Neural cell (in vitro differentiated cells): ENCODE measurements around the gene RBAK.

Experiments
- EP300 ChIP-seq: fragments of 450-650 bp; conservative IDR thresholded peaks from 2 replicates; pipeline ENCODE4 v1.6.1; 2014; ENCODE audit warnings: antibody characterized with exemption, mild to moderate bottlenecking, moderate library complexity; ENCODE audit not compliant: poor library complexity, severe bottlenecking
- EZH2 ChIP-seq: fragments of 200-600, 300-800 bp; shearing (Covaris generic), sonication (generic); IDR thresholded peaks from 2 replicates; pipeline ENCODE4 v1.6.1; 2014; ENCODE audit warnings: antibody characterized with exemption, low read length, borderline replicate concordance, mild to moderate bottlenecking; ENCODE audit not compliant: insufficient read depth, poor library complexity, severe bottlenecking
- MXI1 ChIP-seq: fragments of 450-650 bp; conservative IDR thresholded peaks from 2 replicates; pipeline ENCODE4 v1.6.1; 2014; ENCODE audit warnings: antibody characterized with exemption, mild to moderate bottlenecking; ENCODE audit not compliant: poor library complexity, severe bottlenecking
- POLR2AphosphoS5 ChIP-seq: IDR thresholded peaks from 2 replicates; pipeline ENCODE4 v1.6.1; 2012
- RAD21 ChIP-seq: fragments of 450-650 bp; conservative IDR thresholded peaks from 2 replicates; pipeline ENCODE4 v1.6.1; 2014; ENCODE audit warnings: antibody characterized with exemption, mild to moderate bottlenecking, moderate library complexity
- TF ChIP-seq, protein P1 (sequence below): fragments of 450-650 bp; IDR thresholded peaks from 2 replicates; pipeline ENCODE4 v1.5.1; 2014; ENCODE audit warnings: antibody characterized with exemption, mild to moderate bottlenecking, moderate library complexity; ENCODE audit not compliant: poor library complexity, severe bottlenecking

DNA sequence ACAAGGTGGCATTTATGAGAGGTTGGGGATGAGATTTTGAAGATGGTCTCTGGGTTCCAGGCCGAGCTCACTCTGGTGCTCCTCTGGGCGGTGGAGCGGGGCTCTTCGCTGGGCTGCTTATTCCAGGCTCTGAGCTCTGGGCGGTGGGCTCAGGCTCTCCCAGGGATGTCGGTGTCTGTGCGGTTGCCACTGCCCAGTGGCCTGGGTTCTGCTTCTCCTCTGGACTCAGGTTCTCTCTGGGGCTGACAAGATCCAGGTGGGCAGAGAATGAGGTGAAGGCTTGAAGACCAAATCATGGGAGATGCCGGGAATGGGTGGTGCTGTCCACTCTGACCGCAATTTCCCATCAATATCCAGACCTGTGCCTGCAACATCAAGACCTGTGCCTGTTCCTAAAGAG is 40.6 kb downstream of the RBAK start:
- TF ChIP-seq MXI1 (no peak), POLR2AphosphoS5 (no peak), RAD21 (no peak), EZH2 (no peak), EP300 (no peak)
- TF ChIP-seq, protein P1, sequence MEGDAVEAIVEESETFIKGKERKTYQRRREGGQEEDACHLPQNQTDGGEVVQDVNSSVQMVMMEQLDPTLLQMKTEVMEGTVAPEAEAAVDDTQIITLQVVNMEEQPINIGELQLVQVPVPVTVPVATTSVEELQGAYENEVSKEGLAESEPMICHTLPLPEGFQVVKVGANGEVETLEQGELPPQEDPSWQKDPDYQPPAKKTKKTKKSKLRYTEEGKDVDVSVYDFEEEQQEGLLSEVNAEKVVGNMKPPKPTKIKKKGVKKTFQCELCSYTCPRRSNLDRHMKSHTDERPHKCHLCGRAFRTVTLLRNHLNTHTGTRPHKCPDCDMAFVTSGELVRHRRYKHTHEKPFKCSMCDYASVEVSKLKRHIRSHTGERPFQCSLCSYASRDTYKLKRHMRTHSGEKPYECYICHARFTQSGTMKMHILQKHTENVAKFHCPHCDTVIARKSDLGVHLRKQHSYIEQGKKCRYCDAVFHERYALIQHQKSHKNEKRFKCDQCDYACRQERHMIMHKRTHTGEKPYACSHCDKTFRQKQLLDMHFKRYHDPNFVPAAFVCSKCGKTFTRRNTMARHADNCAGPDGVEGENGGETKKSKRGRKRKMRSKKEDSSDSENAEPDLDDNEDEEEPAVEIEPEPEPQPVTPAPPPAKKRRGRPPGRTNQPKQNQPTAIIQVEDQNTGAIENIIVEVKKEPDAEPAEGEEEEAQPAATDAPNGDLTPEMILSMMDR = no peak
